22Rv1 (cell line): ENCODE results near the gene PID1.

ENCODE experiments used
- CTCF ChIP-seq: fragments of 450-650 bp; IDR thresholded peaks from 2 replicates; pipeline ENCODE4 v1.5.1; 2017; ENCODE audit warnings: mild to moderate bottlenecking
- ZFX ChIP-seq: fragments of 450-650 bp; IDR thresholded peaks from 2 replicates; pipeline ENCODE4 v1.6.1; 2017; ENCODE audit warnings: antibody characterized with exemption, borderline replicate concordance

- TF ChIP-seq CTCF (no peak), ZFX (no peak)
Observed at GRCh38 chr2:229237270-229237669, 33.8 kb downstream of the PID1 start.
